IPS-11a (cell line): ENCODE data around the gene APOA4.

Source experiments
- H3K4me3 ChIP-seq: one replicate; pipeline ENCODE4 v1.5.1; 2013; ENCODE audit warnings: low read depth, low read length, control low read depth

APOA4 gene

DNA sequence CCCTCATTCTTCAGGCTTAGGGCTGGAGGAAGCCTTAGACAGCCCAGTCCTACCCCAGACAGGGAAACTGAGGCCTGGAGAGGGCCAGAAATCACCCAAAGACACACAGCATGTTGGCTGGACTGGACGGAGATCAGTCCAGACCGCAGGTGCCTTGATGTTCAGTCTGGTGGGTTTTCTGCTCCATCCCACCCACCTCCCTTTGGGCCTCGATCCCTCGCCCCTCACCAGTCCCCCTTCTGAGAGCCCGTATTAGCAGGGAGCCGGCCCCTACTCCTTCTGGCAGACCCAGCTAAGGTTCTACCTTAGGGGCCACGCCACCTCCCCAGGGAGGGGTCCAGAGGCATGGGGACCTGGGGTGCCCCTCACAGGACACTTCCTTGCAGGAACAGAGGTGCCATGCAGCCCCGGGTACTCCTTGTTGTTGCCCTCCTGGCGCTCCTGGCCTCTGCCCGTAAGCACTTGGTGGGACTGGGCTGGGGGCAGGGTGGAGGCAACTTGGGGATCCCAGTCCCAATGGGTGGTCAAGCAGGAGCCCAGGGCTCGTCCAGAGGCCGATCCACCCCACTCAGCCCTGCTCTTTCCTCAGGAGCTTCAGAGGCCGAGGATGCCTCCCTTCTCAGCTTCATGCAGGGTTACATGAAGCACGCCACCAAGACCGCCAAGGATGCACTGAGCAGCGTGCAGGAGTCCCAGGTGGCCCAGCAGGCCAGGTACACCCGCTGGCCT, 7.2 kb upstream of the APOA4 start:
- H3K4me3 ChIP-seq, result no peak overlapping the region

DNA sequence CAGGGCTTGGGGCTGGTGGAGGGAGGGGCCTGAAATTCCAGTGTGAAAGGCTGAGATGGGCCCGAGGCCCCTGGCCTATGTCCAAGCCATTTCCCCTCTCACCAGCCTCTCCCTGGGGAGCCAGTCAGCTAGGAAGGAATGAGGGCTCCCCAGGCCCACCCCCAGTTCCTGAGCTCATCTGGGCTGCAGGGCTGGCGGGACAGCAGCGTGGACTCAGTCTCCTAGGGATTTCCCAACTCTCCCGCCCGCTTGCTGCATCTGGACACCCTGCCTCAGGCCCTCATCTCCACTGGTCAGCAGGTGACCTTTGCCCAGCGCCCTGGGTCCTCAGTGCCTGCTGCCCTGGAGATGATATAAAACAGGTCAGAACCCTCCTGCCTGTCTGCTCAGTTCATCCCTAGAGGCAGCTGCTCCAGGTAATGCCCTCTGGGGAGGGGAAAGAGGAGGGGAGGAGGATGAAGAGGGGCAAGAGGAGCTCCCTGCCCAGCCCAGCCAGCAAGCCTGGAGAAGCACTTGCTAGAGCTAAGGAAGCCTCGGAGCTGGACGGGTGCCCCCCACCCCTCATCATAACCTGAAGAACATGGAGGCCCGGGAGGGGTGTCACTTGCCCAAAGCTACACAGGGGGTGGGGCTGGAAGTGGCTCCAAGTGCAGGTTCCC, 6.5 kb upstream of the APOA4 start, which contains the start of gene APOC3:
APOC3 (plus strand) TSS at position 383 of the 659 bp plus-strand sequence. CDS start 676 bp downstream, outside the sequence.
- H3K4me3 ChIP-seq, result no peak within 1 kb of the TSS

DNA sequence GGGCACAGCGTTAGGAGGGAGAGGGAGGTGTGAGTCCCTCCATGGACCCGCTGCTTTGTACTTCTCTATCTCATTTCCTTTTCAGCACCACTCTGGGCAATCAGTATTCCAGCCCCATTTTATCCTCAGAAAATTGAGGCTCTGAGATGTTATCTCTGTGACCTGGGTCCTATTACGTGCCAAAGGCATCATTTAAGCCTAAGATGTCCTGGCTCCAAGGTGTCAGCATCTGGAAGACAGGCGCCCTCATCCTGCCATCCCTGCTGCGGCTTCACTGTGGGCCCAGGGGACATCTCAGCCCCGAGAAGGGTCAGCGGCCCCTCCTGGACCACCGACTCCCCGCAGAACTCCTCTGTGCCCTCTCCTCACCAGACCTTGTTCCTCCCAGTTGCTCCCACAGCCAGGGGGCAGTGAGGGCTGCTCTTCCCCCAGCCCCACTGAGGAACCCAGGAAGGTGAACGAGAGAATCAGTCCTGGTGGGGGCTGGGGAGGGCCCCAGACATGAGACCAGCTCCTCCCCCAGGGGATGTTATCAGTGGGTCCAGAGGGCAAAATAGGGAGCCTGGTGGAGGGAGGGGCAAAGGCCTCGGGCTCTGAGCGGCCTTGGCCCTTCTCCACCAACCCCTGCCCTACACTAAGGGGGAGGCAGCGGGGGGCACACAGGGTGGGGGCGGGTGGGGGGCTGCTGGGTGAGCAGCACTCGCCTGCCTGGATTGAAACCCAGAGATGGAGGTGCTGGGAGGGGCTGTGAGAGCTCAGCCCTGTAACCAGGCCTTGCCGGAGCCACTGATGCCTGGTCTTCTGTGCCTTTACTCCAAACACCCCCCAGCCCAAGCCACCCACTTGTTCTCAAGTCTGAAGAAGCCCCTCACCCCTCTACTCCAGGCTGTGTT, 5.8 kb upstream of the APOA4 start:
- no peak overlapping the region for H3K4me3 ChIP-seq

DNA sequence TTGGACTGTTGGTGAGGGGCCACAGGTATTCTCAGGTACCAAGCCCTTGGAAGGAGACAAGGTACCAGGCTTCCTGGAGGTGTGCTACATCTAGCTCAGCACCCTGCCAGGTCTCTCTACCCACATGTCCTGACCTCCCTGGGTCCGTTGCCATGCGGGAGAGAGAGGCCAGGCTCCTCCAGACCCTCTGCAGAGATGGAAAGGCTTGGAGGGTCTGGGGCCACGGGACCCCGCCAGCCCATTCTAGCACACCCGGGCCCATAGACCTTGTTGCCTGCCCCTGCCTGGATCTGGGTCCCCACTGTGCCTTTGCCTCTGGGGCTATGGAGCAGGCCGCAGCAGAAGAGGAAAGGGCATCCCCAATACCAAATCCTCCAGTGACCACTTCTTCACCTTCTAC, 4.4 kb upstream of the APOA4 start:
- no peak overlapping the region for H3K4me3 ChIP-seq

DNA sequence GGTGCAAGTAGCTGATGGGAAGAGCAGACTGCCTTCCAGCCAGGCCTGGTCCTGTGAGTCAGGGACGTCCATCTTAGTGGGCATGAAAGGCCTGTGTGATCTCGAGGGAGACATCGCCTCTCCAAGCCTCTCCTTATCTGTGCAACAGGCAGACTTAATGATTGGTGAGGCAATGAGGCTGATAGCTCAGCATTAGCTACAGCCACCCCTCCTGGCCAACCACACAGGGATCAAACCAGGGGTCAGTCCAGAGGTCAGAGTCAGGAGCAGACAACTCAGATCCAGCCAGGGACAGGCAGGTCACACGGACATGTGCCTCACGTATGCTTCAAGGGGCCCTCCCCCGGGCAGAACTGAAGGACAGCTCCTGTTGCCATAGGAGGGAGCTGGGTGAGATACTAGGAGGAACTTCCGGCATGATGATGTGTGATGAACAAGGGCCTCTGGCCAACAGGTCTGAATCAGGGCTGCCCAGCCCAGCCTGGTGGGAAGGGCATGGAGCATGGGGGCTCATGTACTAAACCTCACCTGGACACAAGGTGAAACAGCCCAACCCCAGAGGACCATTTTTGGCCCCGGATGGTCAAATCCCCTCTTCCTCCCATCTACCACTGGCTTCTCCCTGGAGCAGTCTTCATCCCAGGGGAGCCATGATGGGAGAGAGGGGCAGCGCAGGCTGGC, 3.8 kb upstream of the APOA4 start:
- H3K4me3 ChIP-seq, result no peak overlapping the region

DNA sequence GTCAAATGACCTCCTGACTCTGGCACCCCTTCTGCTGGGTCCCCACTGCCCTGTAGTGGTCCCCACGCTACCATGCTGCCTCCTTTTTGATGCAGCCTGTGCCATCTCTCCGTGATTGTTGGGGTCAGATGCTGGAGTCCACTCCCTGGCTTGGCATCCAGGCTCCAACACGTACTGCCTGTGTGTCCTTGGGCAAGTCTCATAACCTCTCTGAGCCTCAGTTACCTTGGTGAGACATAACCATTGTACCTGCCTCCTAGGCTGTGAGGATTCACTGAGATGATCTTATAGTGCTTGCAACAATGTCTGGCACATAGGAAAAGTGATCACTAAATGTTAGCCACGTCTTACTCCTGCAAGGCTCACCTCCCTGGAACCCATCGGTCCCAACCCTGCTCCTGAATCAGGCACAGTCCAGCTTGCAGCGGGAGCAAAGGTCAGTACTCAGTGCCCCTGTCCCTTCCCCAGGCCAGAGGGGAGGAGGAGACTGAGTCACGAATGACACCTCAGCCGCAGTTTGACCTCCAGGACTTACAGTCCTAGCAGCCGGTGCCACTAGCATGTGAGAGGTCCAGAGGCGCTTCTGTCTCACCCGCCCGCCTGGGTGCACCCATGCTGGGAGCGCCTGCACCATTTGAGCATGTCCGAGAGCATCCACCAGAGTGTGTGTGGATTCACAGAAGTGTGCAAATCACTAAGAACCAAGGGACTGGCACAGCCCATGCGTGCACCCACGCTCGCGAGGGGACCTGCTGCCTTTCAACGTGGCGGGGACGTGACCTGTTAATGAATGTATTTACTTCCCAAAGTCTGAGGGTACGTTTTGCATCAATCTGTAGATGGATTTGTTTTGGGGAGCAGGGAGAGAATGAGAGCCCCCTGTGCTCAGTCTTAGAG, 3.0 kb upstream of the APOA4 start:
- H3K4me3 ChIP-seq, result no peak overlapping the region

DNA sequence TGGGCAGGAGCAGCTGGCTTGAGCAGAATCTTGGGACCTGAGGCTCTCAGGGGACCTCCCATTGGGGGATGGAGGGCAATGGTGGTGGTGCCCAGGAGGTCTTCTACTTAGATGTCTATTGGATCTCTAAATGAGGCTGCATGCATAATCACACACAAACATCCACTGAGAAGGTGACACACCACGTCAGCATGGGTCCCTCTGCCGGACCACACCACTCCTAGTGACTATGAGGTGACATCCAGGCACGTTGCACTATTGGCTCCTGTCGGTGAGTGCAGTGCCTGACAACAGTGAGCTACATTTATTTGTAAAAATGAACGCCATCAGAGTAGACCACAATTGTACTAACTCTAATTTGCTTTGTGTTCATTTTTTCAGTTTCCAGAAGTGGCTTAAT, 2.3 kb upstream of the APOA4 start:
- no peak overlapping the region for H3K4me3 ChIP-seq

DNA sequence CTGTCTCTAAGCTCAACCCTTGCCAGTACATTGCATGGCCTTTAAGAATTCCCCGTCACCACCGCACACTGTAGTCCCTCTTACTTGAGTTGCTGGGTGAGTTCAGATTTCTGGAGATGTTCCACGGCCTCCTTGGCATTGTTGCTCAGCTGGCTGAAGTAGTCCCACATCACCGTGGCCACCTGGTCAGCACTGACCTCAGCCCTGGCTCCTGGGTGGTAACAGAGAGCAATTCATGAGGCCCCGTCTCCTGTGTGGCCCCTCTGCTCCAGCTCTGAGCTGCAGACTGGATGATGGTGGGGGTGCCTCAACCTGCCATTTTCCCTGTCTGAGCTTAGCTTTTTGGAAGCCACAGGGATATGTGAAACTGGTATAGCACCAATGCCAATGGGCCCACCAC, 529 bp downstream of the APOA4 start:
- no peak overlapping the region for H3K4me3 ChIP-seq

DNA sequence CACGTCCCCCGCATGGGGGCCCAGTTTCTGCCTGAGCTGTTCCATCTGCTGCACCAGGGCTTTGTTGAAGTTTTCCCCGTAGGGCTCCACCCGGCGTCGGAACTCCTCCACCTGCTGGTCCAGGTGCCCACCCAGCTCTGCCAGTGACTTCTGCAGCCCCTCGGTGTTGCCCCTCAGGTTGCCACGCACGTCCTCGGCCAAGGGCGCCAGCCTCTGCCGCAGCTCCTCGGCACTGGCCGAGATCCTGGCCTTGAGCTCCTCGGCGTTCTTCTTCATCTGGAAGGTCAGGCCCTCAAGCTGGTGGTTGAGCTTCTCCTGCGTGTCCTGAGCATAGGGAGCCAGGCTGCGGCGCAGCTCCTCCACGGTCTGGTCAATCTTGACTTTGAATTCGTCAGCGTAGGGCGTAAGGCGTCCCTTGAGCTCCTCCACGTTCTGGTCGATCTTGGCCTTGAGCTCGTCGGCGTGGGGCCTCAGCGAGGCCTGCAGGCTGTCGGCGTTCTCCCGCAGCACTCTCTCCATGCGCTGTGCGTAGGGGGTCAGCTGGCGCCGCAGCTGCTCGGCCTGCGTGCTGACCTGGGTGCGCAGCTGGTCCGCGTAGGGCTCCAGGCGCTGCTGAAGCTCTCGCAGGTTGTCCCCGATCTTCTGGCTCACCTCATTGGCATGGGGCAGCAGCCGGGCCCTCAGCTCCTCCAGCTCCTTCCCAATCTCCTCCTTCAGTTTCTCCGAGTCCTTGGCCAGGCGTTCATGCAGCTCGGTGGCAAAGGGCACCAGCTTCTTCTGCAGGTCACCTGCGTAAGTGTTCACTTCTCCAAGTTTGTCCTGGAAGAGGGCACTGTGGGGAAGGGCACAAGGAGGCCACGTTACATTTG, 1.8 kb downstream of the APOA4 start:
- no peak overlapping the region for H3K4me3 ChIP-seq

DNA sequence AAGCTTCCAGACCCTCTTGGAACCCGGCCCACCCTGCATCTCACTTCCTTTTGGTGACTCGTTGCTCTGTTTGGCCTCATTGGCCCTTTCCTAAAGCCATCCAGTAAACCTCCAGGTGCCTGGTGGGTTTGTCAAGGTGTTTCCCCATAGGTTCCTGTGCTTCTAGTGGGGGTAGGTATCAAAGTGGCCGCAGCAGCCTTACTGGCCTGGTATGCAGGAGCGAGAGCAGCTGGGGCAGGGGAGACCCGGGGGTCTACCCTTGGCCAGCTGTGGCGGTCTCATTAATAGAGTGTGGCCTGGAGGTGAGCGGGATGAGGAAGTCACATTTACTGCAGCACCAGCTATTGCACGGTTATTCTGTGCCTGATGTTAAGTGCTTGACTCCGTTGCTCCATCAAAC, 4.1 kb downstream of the APOA4 start:
- H3K4me3 ChIP-seq, result no peak overlapping the region

DNA sequence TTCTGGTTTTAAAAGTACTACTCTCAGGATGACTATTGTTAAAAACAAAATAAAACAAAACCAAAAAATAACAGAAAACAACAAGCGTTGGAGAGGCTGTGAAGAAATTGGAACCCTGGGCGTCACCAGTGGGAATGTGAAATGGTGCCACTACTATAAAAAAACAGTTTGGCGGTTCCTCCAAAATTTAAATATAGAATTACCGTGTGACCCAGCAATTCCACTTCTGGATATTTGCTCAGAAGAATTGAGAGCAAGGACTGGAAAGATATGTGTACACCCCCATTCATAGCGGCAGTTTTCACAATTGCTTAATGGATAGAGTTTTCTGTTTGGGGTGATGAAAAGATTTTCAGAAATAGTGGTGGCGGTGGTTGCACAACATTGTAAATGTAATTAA, 8.6 kb downstream of the APOA4 start:
- no peak overlapping the region for H3K4me3 ChIP-seq

DNA sequence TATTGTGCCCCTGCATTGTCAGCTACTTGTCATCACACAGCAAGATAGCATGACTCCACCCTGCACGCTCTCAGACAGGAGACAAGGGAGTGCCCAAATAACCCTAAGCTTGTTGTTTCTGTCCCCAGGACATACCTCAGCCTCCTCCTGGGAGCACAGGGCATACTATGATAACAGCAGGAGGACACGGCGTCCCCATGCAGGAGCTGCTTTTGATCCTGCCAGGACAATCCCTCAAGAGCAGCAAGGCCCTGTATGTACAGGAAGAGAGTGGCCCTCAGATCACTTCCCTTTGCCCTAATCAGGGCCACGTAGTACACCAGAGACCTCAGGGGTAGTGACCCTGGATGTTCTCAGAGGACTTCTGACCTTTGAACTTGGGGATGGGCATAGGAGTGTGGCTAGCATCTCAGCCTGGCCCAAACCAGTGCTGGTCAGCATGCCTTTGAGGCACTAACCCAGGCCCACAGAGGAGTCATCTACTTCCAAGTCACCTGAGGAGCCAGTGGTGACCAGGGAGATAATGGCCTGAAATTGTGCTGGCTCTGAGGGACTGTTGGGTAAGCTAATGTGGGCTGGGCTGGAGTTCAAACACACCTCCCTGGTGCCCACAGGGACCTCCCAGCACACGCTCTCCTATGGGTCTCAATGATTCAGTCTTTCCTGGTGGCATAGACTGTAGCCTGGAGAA, 9.2 kb downstream of the APOA4 start:
- H3K4me3 ChIP-seq, result no peak overlapping the region

DNA sequence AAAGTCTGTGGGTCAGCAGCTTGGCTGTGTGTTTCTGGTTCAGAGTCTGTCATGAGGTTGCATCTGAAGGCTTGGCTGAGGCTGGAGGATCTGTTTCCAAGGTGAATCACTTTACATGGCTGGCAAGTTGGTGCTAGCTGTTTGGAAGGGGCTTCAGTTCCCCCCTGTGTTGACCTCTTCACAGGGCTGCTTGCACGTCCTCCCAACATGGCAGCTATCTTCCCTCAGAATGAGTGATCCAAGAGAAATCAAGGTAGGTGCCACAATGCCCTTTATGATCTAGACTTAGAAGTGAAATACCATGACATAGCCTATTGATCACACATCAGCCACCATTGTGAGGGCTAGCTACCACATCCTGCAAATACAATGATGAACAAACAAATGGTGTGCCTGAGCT, 9.9 kb downstream of the APOA4 start:
- no peak overlapping the region for H3K4me3 ChIP-seq

DNA sequence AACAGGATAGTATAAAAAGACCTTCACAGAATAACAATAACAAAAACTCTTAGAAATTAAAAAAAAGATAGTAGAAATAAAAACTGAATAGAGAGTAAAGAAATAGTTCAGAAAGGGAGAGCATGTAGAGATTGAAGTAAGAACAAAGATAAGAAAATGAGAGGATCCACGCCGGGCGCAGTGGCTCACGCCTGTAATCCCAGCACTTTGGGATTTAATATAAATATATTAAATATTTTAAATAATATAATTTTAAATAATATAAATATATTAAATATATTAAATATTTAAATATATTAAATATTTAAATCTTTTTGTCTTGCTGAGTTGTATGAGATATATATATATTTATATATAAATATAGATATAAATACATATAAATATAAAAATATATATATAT, 11.0 kb downstream of the APOA4 start:
- H3K4me3 ChIP-seq, result no peak overlapping the region

DNA sequence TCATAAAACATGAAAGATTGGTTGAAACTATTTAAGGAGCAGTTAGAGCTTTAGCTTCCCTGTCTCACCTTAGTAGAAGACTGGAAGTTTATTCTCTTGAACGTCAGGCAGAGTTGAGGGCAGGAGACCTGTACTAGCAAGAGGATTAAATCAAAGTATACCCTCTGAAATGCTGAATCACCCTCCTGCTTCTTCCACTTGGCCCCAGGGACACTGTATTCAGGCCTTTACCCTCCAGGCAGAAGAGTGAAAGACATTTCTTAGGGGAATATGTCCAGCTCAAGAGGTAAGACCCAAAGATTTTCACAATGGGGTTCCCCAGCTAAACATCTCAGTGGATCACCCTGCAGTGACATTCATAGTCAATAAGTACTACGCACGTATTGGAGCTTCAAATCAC, 11.9 kb downstream of the APOA4 start:
- H3K4me3 ChIP-seq, result no peak overlapping the region

DNA sequence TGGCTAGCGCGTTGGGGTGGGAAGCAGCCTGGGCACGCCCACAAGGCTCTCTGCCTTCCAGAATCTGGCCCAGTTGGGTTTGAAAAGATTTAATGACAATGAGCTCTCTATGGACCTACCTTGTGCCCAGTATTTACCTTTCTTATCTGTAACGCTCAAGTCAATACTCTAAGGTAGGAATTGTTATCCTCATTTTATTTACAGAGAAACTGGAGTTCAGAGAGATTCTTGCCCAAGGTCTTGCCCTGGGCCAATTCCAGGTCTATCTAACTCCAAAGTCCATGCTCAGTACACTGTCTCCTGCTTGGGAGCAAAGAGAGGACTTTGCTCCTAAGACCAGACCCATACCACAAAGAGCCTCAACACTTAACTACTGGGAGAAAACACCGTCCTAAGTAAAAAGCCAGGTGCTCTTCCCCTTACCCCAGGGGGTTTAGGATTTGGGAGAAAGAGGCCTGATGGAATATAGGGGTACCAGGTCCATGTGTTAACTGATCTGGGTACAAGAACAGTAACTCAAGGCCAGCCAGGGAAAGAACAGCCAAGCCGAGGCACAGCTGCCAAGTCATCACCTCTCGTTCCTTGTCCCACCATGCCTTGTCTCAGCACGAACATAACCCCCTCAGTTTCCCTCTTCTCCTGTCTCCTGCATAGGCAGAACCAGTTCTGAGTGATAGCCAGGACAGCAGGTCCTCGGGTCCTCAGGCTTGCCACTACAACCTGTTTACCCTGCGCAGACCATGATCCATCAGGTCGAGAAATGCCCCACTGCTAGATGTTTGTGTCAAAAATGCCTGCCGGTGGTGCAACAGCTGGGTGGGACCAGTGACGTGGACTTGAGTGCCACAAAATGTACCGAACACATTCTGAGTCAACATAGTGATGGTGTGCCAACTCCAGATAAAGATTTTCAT, 14.6 kb downstream of the APOA4 start:
- no peak overlapping the region for H3K4me3 ChIP-seq

DNA sequence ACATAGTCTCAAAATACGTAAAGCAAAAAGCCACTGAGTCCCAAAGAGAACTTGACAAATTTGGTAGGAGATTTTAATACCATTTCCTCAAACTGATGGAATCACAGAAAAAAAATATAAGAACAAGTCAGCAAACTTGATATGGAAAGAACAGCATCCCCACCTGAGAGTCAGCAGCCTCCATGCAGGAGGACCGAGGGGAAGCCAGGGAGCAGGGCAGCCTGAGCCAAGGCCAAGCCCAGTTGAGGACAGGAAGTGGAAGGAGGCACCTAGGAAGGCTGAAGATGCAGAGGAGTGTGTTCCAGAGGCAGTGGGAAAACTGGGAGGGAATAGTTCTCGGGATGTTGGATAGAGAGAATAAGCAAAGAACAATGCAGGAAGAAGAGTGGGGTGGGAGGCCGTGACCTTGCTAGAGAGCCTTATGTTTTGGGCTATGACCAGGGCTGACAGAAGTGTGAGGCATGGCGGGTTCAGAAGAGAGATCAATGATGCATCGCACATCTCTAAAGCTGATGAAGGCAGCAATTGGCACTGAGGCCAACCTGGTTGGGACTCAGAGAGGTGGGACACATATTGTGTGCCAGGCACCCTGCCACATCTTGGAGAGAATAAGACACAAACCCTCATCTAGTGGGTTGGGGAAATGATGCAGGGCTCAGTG, 15.4 kb downstream of the APOA4 start:
- no peak overlapping the region for H3K4me3 ChIP-seq
